GM23338 (cell line): ENCODE data around the gene E2F3.

ENCODE experiments used
- EZH2 ChIP-seq: fragments of 200-600 bp; sonication (generic); IDR thresholded peaks from one replicate; pipeline ENCODE4 v1.8.0; 2017; ENCODE audit warnings: antibody characterized with exemption, mild to moderate bottlenecking, low read depth; ENCODE audit not compliant: unreplicated experiment
- JUNB ChIP-seq: IDR thresholded peaks from one replicate; pipeline ENCODE4 v1.6.1; 2016; ENCODE audit warnings: antibody characterized with exemption; ENCODE audit not compliant: unreplicated experiment
- TF ChIP-seq, protein P1 (sequence below), 2 experiments: fragments of 200-600 bp in 1 of 2; sonication (generic) in 1 of 2; conservative IDR thresholded peaks; 2 replicates each; pipeline versions ENCODE4 v1.5.1 to v1.6.1; 2016 to 2017; ENCODE audit warnings: antibody characterized with exemption in 2 of 2, low read depth in 2 of 2, mild to moderate bottlenecking in 2 of 2, moderate library complexity in 1 of 2

DNA sequence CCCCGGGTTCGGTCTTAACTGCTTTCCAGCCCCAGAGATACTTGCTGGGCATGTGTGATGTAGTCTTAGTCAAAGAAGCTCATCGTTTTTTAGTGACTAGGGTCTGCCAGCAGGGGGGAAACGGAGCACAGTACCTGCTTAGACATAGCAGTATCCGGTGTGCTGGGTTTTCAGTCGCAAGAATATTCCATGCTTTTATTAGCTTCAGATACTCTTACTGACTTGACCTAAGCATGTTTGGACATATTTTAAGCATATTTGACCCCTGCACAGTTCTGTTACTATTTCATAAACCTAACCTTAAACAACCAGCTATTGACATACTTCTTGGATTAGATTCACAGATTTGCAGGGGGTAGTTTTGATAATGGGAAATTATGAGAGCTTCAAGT is 3.0 kb downstream of the E2F3 start:
- TF ChIP-seq EZH2 (no peak), JUNB (no peak)
- TF ChIP-seq, protein P1, sequence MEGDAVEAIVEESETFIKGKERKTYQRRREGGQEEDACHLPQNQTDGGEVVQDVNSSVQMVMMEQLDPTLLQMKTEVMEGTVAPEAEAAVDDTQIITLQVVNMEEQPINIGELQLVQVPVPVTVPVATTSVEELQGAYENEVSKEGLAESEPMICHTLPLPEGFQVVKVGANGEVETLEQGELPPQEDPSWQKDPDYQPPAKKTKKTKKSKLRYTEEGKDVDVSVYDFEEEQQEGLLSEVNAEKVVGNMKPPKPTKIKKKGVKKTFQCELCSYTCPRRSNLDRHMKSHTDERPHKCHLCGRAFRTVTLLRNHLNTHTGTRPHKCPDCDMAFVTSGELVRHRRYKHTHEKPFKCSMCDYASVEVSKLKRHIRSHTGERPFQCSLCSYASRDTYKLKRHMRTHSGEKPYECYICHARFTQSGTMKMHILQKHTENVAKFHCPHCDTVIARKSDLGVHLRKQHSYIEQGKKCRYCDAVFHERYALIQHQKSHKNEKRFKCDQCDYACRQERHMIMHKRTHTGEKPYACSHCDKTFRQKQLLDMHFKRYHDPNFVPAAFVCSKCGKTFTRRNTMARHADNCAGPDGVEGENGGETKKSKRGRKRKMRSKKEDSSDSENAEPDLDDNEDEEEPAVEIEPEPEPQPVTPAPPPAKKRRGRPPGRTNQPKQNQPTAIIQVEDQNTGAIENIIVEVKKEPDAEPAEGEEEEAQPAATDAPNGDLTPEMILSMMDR (conservative IDR thresholded peaks at IDR 0.05; ENCODE audit: low read depth in 2 of 2) = peak; percentile 56 to 58
